Measurements from ENCODE around the gene DDO. TPM values are rescaled to one million over a fixed set of nuclear protein-coding genes. Genes with fewer than 3 reads are reported as not detected.
"Not testable (repeated sequence)": the region's sequence is repeated elsewhere in the genome, so short reads cannot be mapped to it uniquely, and the experiment has no call there.

The DDO gene
- total RNA-seq, 1 donor from 2014 or later, result 0.32 TPM

- H3K36me3 ChIP-seq; DNase-seq (ENCODE audit: low spot score in 2 of 2); H3K9me3 ChIP-seq; H3K27ac ChIP-seq; intact Hi-C loops (cut with DNase I); H3K4me1 ChIP-seq; H3K4me3 ChIP-seq; H3K27me3 ChIP-seq: not testable (repeated sequence)
- TF ChIP-seq CTCF (IDR thresholded peaks at IDR 0.05), result peak in 1 of 3 experiments; percentile 5
These were observed 42.3 kb upstream of the DDO start for GRCh38 chr6:110457567-110458175.

- no peak for DNase-seq (ENCODE audit: low spot score in 2 of 2)
- Histone ChIP-seq H3K27me3 (no peaks in the 10 kb centered on the region), H3K9me3 (no peaks in the 10 kb centered on the region), H3K4me1 (no peaks in the 10 kb centered on the region), H3K36me3 (no peaks in the 10 kb centered on the region), H3K27ac (no peak overlapping the region), H3K4me3 (no peak overlapping the region)
- no peak for TF ChIP-seq CTCF (IDR thresholded peaks at IDR 0.05)
- intact Hi-C loops (cut with DNase I), result no loop called here
These were observed 41.3 kb upstream of the DDO start for GRCh38 chr6:110456694-110457093.

GRCh38 chr6:110449541-110449895, 34.1 kb upstream of the DDO start:
- no peak for DNase-seq (ENCODE audit: low spot score in 2 of 2)
- TF ChIP-seq CTCF (IDR thresholded peaks at IDR 0.05), result no peak
- no peaks in the 10 kb centered on the region for H3K4me1 ChIP-seq

GRCh38 chr6:110448846-110449540, 33.6 kb upstream of the DDO start:
- intact Hi-C loops (cut with DNase I), result no loop called here
- Histone ChIP-seq H3K4me3 (no peak overlapping the region), H3K9me3 (no peaks in the 10 kb centered on the region), H3K4me1 (no peaks in the 10 kb centered on the region), H3K36me3 (no peaks in the 10 kb centered on the region), H3K27me3 (no peaks in the 10 kb centered on the region), H3K27ac (no peak overlapping the region)
- no peak for TF ChIP-seq CTCF (IDR thresholded peaks at IDR 0.05)
- no peak for DNase-seq (ENCODE audit: low spot score in 2 of 2)

More at GRCh38 chr6:110449541-110449895, 34.1 kb upstream of the DDO start:
- intact Hi-C loops (cut with DNase I), result no loop called here
- Histone ChIP-seq H3K27ac (no peak overlapping the region), H3K36me3 (no peaks in the 10 kb centered on the region), H3K4me3 (no peak overlapping the region), H3K9me3 (no peaks in the 10 kb centered on the region), H3K27me3 (no peaks in the 10 kb centered on the region)

- Histone ChIP-seq H3K4me3 (no peak overlapping the region), H3K36me3 (no peaks in the 10 kb centered on the region), H3K9me3 (no peaks in the 10 kb centered on the region), H3K27ac (no peak overlapping the region), H3K4me1 (no peaks in the 10 kb centered on the region), H3K27me3 (no peaks in the 10 kb centered on the region)
- intact Hi-C loops (cut with DNase I), result no loop called here
- TF ChIP-seq CTCF (IDR thresholded peaks at IDR 0.05), result no peak
- no peak for DNase-seq (ENCODE audit: low spot score in 2 of 2)
These were observed 32.4 kb upstream of the DDO start for GRCh38 chr6:110447761-110448160.
